SK-N-MC (cell line): Measurements from ENCODE around the gene NYNRIN.

Experiments used
- DNase-seq: peaks from one replicate; pipeline ENCODE4 v3.0.0-alpha.2; 2011; ENCODE audit warnings: low read depth, low spot score
- H3K27ac ChIP-seq: fragments of 200-600 bp; sonication (generic); 2 replicates; pipeline ENCODE4 v1.5.1; 2016; ENCODE audit warnings: mixed run types
- H3K36me3 ChIP-seq: fragments of 200-600 bp; sonication (generic); 2 replicates; pipeline ENCODE4 v1.6.1; 2017; ENCODE audit warnings: antibody characterized with exemption, low read length, mixed read lengths; ENCODE audit not compliant: insufficient read depth
- H3K4me3 ChIP-seq: fragments of 200-600 bp; sonication (generic); 2 replicates; pipeline ENCODE4 v1.5.1; 2016
- H3K9ac ChIP-seq: fragments of 200-600 bp; sonication (generic); 2 replicates; pipeline ENCODE4 v1.8.0; 2017; ENCODE audit warnings: mixed run types, mixed read lengths; ENCODE audit not compliant: insufficient read length
- H3K9me3 ChIP-seq: fragments of 200-600 bp; sonication (generic); 2 replicates; pipeline ENCODE4 v1.6.1; 2017; ENCODE audit warnings: low read depth, mild to moderate bottlenecking, antibody characterized with exemption, low read length, moderate library complexity, mixed read lengths
- EZH2 ChIP-seq: fragments of 200-600 bp; sonication (generic); IDR thresholded peaks from one replicate; pipeline ENCODE4 v1.6.1; 2017; ENCODE audit warnings: antibody characterized with exemption
- FOXP2 ChIP-seq: optimal IDR thresholded peaks from 2 replicates; pipeline ENCODE3; 2011; ENCODE audit warnings: mild to moderate bottlenecking, moderate library complexity; ENCODE audit not compliant: insufficient read depth; ENCODE audit errors: extremely low read length, control extremely low read depth
- POLR2AphosphoS5 ChIP-seq: IDR thresholded peaks from 2 replicates; pipeline ENCODE4 v1.6.1; 2012; ENCODE audit warnings: mild to moderate bottlenecking, low read depth, low read length, borderline replicate concordance

Gene NYNRIN

DNA sequence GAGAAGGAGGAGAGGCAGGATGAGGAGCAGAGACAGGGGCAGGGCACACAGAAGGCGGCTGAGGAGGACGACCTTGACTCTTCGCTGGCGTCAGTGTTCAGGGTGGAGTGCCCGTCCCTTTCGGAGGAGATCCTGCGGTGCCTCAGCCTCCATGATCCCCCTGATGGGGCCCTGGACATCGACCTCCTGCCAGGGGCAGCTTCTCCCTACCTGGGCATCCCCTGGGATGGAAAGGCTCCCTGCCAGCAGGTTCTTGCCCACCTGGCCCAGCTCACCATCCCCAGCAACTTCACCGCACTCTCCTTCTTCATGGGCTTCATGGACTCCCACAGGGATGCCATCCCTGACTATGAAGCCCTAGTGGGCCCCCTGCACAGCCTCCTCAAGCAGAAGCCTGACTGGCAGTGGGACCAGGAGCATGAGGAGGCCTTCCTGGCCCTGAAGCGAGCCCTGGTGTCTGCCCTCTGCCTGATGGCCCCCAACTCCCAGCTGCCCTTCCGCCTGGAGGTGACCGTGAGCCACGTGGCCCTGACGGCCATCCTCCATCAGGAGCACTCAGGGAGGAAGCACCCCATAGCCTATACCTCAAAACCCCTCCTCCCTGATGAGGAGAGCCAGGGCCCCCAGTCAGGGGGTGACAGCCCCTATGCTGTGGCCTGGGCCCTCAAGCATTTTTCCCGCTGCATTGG lies 16.1 kb downstream of the NYNRIN start:
- Histone ChIP-seq H3K36me3 (peaks cover 15% of the 10 kb centered on the region), H3K9ac (no peak overlapping the region), H3K4me3 (no peak overlapping the region), H3K9me3 (no peaks in the 10 kb centered on the region), H3K27ac (no peak overlapping the region)
- no peak for DNase-seq
- TF ChIP-seq EZH2 = no peak
- no peak for TF ChIP-seq FOXP2
- TF ChIP-seq POLR2AphosphoS5 = no peak

DNA sequence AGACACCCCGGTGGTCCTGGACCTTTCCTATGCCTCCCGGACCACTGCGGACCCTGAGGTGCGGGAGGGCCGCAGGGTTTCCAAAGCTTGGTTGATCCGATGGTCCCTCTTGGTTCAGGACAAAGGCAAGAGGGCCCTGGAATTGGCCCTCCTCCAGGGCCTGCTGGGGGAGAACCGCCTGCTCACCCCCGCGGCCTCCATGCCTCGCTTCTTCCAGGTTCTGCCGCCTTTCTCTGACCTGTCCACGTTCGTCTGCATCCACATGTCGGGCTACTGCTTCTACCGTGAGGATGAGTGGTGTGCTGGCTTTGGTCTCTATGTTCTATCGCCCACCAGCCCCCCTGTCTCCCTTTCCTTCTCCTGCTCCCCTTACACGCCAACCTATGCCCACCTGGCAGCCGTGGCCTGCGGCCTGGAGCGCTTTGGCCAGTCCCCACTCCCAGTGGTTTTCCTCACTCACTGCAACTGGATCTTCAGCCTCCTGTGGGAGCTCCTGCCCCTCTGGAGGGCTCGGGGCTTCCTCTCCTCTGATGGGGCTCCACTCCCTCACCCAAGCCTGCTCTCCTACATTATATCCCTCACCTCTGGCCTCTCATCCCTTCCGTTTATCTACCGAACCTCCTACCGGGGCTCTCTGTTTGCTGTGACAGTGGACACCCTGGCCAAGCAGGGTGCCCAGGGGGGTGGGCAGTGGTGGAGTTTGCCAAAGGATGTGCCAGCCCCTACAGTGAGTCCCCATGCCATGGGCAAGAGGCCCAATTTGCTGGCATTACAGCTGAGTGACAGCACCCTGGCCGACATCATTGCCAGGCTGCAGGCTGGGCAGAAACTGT lies 16.8 kb downstream of the NYNRIN start:
- no peak for TF ChIP-seq FOXP2
- TF ChIP-seq POLR2AphosphoS5 = no peak
- no peak for TF ChIP-seq EZH2
- no peak for DNase-seq
- H3K36me3 ChIP-seq = peaks cover 15% of the 10 kb centered on the region
- no peaks in the 10 kb centered on the region for H3K9me3 ChIP-seq
- no peak overlapping the region for H3K4me3 ChIP-seq
- no peak overlapping the region for H3K27ac ChIP-seq
- H3K9ac ChIP-seq = no peak overlapping the region

DNA sequence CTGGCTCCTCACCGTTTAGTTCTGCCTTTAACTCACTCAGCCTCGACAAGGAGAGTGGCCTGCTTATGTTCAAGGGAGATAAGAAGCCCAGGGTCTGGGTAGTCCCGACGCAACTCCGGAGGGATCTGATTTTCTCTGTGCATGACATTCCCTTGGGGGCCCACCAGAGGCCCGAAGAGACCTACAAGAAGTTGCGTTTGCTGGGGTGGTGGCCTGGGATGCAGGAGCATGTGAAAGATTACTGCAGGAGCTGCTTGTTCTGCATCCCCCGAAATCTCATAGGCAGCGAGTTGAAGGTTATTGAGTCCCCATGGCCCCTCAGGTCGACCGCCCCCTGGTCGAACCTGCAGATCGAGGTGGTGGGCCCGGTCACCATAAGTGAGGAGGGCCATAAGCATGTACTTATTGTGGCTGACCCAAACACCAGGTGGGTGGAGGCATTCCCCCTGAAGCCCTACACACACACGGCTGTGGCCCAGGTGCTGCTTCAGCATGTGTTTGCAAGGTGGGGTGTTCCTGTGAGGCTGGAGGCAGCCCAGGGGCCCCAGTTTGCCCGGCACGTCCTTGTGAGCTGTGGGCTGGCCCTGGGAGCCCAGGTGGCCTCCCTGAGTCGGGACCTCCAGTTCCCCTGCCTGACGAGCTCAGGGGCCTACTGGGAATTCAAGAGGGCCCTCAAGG lies 17.6 kb downstream of the NYNRIN start:
- Histone ChIP-seq H3K36me3 (peaks cover 15% of the 10 kb centered on the region), H3K9me3 (no peaks in the 10 kb centered on the region), H3K27ac (no peak overlapping the region), H3K9ac (no peak overlapping the region), H3K4me3 (no peak overlapping the region)
- TF ChIP-seq FOXP2 (no peak), POLR2AphosphoS5 (no peak), EZH2 (no peak)
- DNase-seq = no peak

DNA sequence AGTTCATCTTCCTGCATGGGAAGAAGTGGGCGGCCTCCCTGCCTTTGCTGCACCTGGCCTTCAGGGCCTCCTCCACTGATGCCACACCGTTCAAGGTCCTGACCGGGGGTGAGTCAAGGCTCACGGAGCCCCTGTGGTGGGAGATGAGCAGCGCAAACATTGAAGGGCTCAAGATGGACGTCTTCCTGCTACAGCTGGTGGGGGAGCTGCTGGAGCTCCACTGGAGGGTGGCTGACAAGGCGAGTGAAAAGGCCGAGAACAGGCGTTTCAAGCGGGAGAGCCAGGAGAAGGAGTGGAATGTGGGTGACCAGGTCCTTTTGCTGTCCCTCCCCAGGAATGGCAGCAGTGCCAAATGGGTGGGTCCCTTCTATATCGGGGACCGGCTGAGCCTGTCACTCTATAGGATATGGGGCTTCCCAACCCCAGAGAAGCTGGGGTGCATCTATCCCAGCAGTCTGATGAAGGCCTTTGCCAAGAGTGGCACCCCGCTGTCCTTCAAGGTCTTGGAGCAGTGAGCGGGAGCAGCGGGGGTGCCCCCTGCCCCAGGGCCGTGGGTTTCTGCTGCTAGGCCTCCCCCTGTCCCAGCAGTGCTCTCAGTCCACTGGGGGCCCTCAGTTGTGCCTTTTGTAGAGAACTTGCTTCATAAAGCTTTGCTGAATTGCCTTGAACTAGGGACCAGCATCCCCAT lies 18.3 kb downstream of the NYNRIN start:
- H3K9ac ChIP-seq = no peak overlapping the region
- H3K9me3 ChIP-seq = no peaks in the 10 kb centered on the region
- H3K27ac ChIP-seq = no peak overlapping the region
- TF ChIP-seq FOXP2 = no peak
- DNase-seq = no peak
- no peak overlapping the region for H3K4me3 ChIP-seq
- H3K36me3 ChIP-seq = peaks cover 15% of the 10 kb centered on the region

DNA sequence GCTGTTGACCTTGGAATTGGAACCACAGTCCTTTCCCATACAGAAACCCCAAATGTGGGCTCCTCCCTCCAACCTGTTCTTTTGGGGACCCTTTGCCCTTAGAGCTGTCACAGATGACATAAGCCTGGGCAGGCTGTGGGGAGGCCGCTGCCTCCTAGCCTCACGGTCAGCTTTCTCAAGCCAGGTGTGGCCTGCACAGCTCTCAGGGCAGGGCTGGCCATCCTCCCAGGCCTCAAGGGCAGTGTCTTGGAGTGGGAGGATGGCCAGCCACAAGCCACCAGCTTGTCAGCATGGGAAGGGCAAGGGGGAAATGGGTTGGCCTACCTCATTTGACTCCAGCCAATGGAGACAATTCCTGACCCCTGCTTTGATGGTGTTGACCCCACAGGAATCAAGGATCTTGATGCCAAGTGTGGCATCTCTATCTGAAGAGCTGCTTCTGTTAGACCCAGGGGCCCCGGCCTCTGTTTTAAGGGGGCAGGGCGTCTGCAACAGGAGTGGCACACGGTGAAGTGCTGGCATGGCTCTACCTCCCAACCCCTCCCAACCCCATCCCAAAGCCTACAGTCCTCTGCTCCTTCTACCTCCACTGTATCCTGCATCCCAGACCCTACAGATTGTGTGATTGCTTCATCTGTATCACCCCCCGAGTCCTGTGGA lies 19.2 kb downstream of the NYNRIN start:
- H3K36me3 ChIP-seq = peaks cover 9% of the 10 kb centered on the region; the same call in 1 of the 2 replicates
- no peak overlapping the region for H3K9ac ChIP-seq
- H3K4me3 ChIP-seq = no peak overlapping the region
- H3K9me3 ChIP-seq = no peaks in the 10 kb centered on the region
- H3K27ac ChIP-seq = no peak overlapping the region
- no peak; the same call in 1 of the 2 replicates for TF ChIP-seq POLR2AphosphoS5
- TF ChIP-seq FOXP2 = no peak
- TF ChIP-seq EZH2 = no peak
- no peak for DNase-seq

DNA sequence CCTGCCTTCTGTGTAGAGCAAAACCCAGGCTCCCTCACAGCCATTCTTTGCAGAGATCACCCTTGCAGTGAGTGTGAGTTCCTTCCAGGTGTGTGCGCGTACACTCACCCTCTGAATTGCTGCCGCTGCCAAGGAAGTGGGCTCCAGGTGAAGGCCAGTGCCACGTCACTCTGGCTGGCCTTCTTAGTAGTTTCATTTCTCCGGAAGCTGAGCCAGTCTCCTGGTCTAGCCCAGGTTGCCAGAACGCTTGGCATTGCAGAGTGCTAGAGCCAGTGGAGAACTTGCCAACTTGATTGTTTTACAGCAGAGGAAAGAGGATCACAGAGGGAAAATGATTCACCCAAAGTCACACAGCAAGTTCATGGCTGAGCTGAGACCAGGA lies 19.7 kb downstream of the NYNRIN start:
- Histone ChIP-seq H3K27ac (no peak overlapping the region), H3K36me3 (peaks cover 4% of the 10 kb centered on the region; the same call in 1 of the 2 replicates), H3K9ac (no peak overlapping the region), H3K9me3 (no peaks in the 10 kb centered on the region), H3K4me3 (no peak overlapping the region)
- TF ChIP-seq POLR2AphosphoS5 = no peak
- DNase-seq = no peak

DNA sequence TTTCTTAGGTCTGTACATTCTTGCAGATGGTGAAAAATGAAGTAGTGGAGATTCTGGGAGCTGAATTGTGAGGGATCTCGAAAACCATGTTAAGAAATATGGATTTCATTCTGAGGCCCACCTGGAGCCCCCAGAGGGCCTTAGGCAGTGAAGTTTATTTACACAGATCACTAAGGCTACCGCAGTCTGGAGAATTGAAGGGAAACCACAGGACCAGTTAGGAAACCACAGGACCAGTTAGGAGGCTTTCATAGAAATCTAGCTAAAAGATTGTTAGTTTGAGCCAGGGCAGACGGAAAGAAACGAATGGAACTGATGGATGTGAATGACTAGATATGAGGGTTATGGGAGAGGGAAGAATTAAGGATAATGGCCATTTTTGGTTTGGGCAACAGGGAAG lies 23.5 kb downstream of the NYNRIN start:
- Histone ChIP-seq H3K27ac (no peak overlapping the region), H3K9ac (no peak overlapping the region), H3K4me3 (no peak overlapping the region), H3K9me3 (no peaks in the 10 kb centered on the region), H3K36me3 (no peaks in the 10 kb centered on the region)
- no peak for DNase-seq
- TF ChIP-seq EZH2 = no peak
- no peak for TF ChIP-seq POLR2AphosphoS5
